HUES64 (cell line): ENCODE measurements around the gene CYB5R2.
"Not testable (repeated sequence)": the region's sequence is repeated elsewhere in the genome, so short reads cannot be mapped to it uniquely, and the experiment has no call there.

Experiments used
- H3K27ac ChIP-seq: 2 replicates; pipeline ENCODE4 v1.7.0; 2013; ENCODE audit warnings: low read depth, low read length, inconsistent platforms
- H3K27me3 ChIP-seq: 2 replicates; pipeline ENCODE4 v1.6.1; 2013; ENCODE audit warnings: mild to moderate bottlenecking, low read length; ENCODE audit not compliant: insufficient read depth
- H3K36me3 ChIP-seq: 2 replicates; pipeline ENCODE4 v1.6.1; 2013; ENCODE audit warnings: mild to moderate bottlenecking, low read length; ENCODE audit not compliant: insufficient read depth
- H3K4me1 ChIP-seq: 2 replicates; pipeline ENCODE4 v1.6.1; 2013; ENCODE audit warnings: mild to moderate bottlenecking, low read length, moderate library complexity; ENCODE audit not compliant: insufficient read depth
- H3K4me3 ChIP-seq: 2 replicates; pipeline ENCODE4 v1.5.1; 2013; ENCODE audit warnings: mild to moderate bottlenecking, low read length, moderate library complexity
- H3K9ac ChIP-seq: 2 replicates; pipeline ENCODE4 v1.6.1; 2013; ENCODE audit warnings: mild to moderate bottlenecking, low read depth, low read length
- H3K9me3 ChIP-seq: 2 replicates; pipeline ENCODE4 v1.6.1; 2013; ENCODE audit warnings: low read depth, low read length; ENCODE audit not compliant: insufficient read depth
- WGBS: fragments of 150-250, 120-280 bp; methylation state at CpG from one replicate; pipeline ENCODE4 v1.1.7; 2013; ENCODE audit warnings: missing lambda C conversion rate; 5-methylcytosine and 5-hydroxymethylcytosine counted together

Gene CYB5R2

GRCh38 chr11:7668464-7668863, 4.8 kb downstream of the CYB5R2 start:
- peak overlapping the region; percentile 16; the same call in 1 of the 2 replicates for H3K27ac ChIP-seq
- peaks cover 11% of the 10 kb centered on the region for H3K9me3 ChIP-seq
- WGBS: 85% methylated on average over 7 of the region's 7 CpGs
- no peaks in the 10 kb centered on the region for H3K27me3 ChIP-seq
- H3K9ac ChIP-seq: no peak overlapping the region
- no peak overlapping the region for H3K4me3 ChIP-seq
- peaks cover 64% of the 10 kb centered on the region for H3K36me3 ChIP-seq
- peaks cover 11% of the 10 kb centered on the region; the same call in 1 of the 2 replicates for H3K4me1 ChIP-seq

GRCh38 chr11:7667460-7667859, 5.8 kb downstream of the CYB5R2 start:
- 91% methylated on average over 2 of the region's 2 CpGs for WGBS
- H3K4me3 ChIP-seq: no peak overlapping the region
- H3K4me1 ChIP-seq: peaks cover 6% of the 10 kb centered on the region; the same call in 1 of the 2 replicates
- H3K27ac ChIP-seq: no peak overlapping the region; the same call in 1 of the 2 replicates
- H3K9ac ChIP-seq: no peak overlapping the region
- H3K27me3 ChIP-seq: no peaks in the 10 kb centered on the region
- H3K9me3 ChIP-seq: peaks cover 11% of the 10 kb centered on the region
- peaks cover 64% of the 10 kb centered on the region for H3K36me3 ChIP-seq

- WGBS: 95% methylated on average over 7 of the region's 7 CpGs
- H3K36me3 ChIP-seq: peaks cover 64% of the 10 kb centered on the region
- H3K27ac ChIP-seq: no peak overlapping the region
- no peaks in the 10 kb centered on the region for H3K27me3 ChIP-seq
- H3K9ac ChIP-seq: no peak overlapping the region
- no peak overlapping the region for H3K4me3 ChIP-seq
- peaks cover 11% of the 10 kb centered on the region for H3K9me3 ChIP-seq
- H3K4me1 ChIP-seq: peaks cover 6% of the 10 kb centered on the region; the same call in 1 of the 2 replicates
Measured at GRCh38 chr11:7666292-7666866, 6.9 kb downstream of the CYB5R2 start.

GRCh38 chr11:7665473-7666291, 7.6 kb downstream of the CYB5R2 start:
- Histone ChIP-seq H3K9ac (no peak overlapping the region), H3K4me1 (peaks cover 6% of the 10 kb centered on the region; the same call in 1 of the 2 replicates), H3K36me3 (peaks cover 61% of the 10 kb centered on the region), H3K4me3 (no peak overlapping the region), H3K27me3 (no peaks in the 10 kb centered on the region), H3K9me3 (peaks cover 11% of the 10 kb centered on the region), H3K27ac (no peak overlapping the region)
- 74% methylated on average over 20 of the region's 20 CpGs for WGBS

- no peaks in the 10 kb centered on the region for H3K27me3 ChIP-seq
- no peak overlapping the region for H3K4me3 ChIP-seq
- H3K9me3 ChIP-seq: peaks cover 11% of the 10 kb centered on the region
- no peak overlapping the region for H3K9ac ChIP-seq
- no peak overlapping the region for H3K27ac ChIP-seq
- WGBS: 97% methylated on average over 6 of the region's 6 CpGs
- peaks cover 6% of the 10 kb centered on the region; the same call in 1 of the 2 replicates for H3K4me1 ChIP-seq
- H3K36me3 ChIP-seq: peaks cover 54% of the 10 kb centered on the region
Measured at GRCh38 chr11:7664867-7665266, 8.4 kb downstream of the CYB5R2 start.

GRCh38 chr11:7663531-7663930, 9.8 kb downstream of the CYB5R2 start:
- 90% methylated on average over 14 of the region's 16 CpGs for WGBS
- H3K4me3 ChIP-seq, H3K9ac ChIP-seq, H3K27me3 ChIP-seq, H3K4me1 ChIP-seq, H3K27ac ChIP-seq: not testable (repeated sequence)
- peaks cover 43% of the 10 kb centered on the region for H3K36me3 ChIP-seq
- H3K9me3 ChIP-seq: peaks cover 11% of the 10 kb centered on the region

- Histone ChIP-seq H3K27me3 (no peaks in the 10 kb centered on the region), H3K4me1 (no peaks in the 10 kb centered on the region), H3K9me3 (no peaks in the 10 kb centered on the region), H3K9ac (no peak overlapping the region), H3K4me3 (no peak overlapping the region), H3K36me3 (peaks cover 7% of the 10 kb centered on the region; the same call in 1 of the 2 replicates), H3K27ac (no peak overlapping the region)
- WGBS: 80% methylated on average over 15 of the region's 15 CpGs
Measured at GRCh38 chr11:7657306-7658025, 15.8 kb downstream of the CYB5R2 start.

GRCh38 chr11:7656704-7657103, 16.6 kb downstream of the CYB5R2 start:
- H3K4me3 ChIP-seq: no peak overlapping the region
- no peak overlapping the region for H3K9ac ChIP-seq
- H3K36me3 ChIP-seq: peaks cover 11% of the 10 kb centered on the region; the same call in 1 of the 2 replicates
- H3K9me3 ChIP-seq: no peaks in the 10 kb centered on the region
- H3K27me3 ChIP-seq: no peaks in the 10 kb centered on the region
- WGBS: 94% methylated on average over 11 of the region's 11 CpGs
- no peak overlapping the region for H3K27ac ChIP-seq
- no peaks in the 10 kb centered on the region for H3K4me1 ChIP-seq

GRCh38 chr11:7655253-7656217, 17.8 kb downstream of the CYB5R2 start:
- 90% methylated on average over 14 of the region's 14 CpGs for WGBS
- peaks cover 12% of the 10 kb centered on the region; the same call in 1 of the 2 replicates for H3K36me3 ChIP-seq
- H3K27ac ChIP-seq: no peak overlapping the region
- H3K4me3 ChIP-seq: no peak overlapping the region
- H3K9me3 ChIP-seq: no peaks in the 10 kb centered on the region
- no peaks in the 10 kb centered on the region for H3K4me1 ChIP-seq
- no peaks in the 10 kb centered on the region for H3K27me3 ChIP-seq
- no peak overlapping the region for H3K9ac ChIP-seq

GRCh38 chr11:7654195-7654705, 19.1 kb downstream of the CYB5R2 start:
- H3K36me3 ChIP-seq: peaks cover 20% of the 10 kb centered on the region
- WGBS: 94% methylated on average over 4 of the region's 4 CpGs
- H3K9me3 ChIP-seq: no peaks in the 10 kb centered on the region
- H3K9ac ChIP-seq: no peak overlapping the region
- no peak overlapping the region for H3K27ac ChIP-seq
- H3K4me3 ChIP-seq: no peak overlapping the region
- H3K27me3 ChIP-seq: no peaks in the 10 kb centered on the region
- no peaks in the 10 kb centered on the region for H3K4me1 ChIP-seq
